ENCODE measurements around the gene GADD45GIP1.
"Not testable (repeated sequence)": the region's sequence is repeated elsewhere in the genome, so short reads cannot be mapped to it uniquely, and the experiment has no call there.

The GADD45GIP1 gene

GRCh38 chr19:12987190-12987589, 30.2 kb upstream of the GADD45GIP1 start:
- DNase-seq: no peak

GRCh38 chr19:12986726-12987125, 29.7 kb upstream of the GADD45GIP1 start:
- DNase-seq: no peak

GRCh38 chr19:12985049-12985776, 28.2 kb upstream of the GADD45GIP1 start:
- DNase-seq: no peak

DNA sequence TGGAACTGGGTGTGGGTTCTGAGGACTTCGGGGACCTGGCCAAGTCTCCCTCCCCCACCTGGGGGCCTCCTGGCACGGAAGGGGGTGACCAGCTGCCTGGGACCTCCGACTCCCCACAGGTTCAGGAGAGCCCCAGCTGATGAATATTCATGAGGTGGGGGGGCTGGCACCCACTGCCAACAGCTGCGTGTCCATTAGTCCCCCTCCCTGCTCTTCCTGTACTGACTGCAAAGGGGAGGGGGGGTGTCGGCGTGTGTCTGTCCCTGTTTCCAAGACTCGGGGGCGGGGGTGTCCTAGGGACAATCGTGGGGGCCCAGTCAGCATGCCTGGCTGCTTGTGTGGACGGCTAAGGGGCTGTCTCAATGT, 27.6 kb upstream of the GADD45GIP1 start:
- no peak for DNase-seq

- no peak for DNase-seq
These were observed 27.2 kb upstream of the GADD45GIP1 start for GRCh38 chr19:12984143-12984627.

GRCh38 chr19:12983542-12984142, 26.6 kb upstream of the GADD45GIP1 start:
- peak; percentile 87 for DNase-seq

GRCh38 chr19:12983091-12983490, 26.1 kb upstream of the GADD45GIP1 start:
- no peak for DNase-seq

GRCh38 chr19:12982648-12983047, 25.6 kb upstream of the GADD45GIP1 start:
- DNase-seq: no peak

DNA sequence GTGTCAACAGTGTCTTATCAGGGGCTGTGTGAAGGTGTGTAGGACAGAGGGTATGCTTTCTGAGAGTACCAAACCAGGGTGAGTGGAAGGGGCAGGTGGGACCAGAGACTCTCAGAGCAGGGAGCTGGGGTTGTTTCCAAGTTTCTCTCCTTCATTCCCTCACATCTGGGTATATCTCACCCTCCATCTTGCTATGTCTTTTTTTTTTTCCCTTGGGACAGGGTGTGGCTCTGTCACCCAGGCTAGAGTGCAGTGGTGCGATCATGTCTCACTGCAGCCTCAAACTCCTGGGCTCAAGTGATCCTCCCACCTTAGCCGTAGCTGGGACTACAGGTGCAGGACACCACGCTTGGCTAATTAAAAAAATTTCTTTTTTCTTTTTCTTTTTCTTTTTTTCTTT, 23.0 kb upstream of the GADD45GIP1 start:
- no peak for DNase-seq

DNA sequence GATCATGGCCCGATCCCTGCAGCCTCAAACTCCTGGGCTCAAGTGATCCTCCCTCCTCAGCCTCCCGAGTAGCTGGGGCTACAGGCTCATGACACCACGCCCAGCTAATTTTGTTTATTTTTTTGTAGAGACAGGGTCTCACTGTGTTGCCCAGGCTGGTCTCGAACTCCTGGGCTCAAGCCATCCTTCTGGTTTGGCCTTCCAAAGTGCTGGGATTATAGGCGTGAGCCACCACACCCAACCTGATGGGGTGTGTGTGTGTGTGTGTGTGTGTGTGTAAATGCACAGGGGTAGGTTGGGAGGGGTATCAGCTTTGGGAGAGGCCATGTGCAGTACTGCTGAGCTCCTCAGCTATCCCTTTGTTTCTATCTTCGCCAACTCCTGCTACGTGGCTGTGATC, 19.1 kb upstream of the GADD45GIP1 start:
- not testable (repeated sequence) for DNase-seq

GRCh38 chr19:12975221-12975741, 18.3 kb upstream of the GADD45GIP1 start:
- no peak for DNase-seq

DNA sequence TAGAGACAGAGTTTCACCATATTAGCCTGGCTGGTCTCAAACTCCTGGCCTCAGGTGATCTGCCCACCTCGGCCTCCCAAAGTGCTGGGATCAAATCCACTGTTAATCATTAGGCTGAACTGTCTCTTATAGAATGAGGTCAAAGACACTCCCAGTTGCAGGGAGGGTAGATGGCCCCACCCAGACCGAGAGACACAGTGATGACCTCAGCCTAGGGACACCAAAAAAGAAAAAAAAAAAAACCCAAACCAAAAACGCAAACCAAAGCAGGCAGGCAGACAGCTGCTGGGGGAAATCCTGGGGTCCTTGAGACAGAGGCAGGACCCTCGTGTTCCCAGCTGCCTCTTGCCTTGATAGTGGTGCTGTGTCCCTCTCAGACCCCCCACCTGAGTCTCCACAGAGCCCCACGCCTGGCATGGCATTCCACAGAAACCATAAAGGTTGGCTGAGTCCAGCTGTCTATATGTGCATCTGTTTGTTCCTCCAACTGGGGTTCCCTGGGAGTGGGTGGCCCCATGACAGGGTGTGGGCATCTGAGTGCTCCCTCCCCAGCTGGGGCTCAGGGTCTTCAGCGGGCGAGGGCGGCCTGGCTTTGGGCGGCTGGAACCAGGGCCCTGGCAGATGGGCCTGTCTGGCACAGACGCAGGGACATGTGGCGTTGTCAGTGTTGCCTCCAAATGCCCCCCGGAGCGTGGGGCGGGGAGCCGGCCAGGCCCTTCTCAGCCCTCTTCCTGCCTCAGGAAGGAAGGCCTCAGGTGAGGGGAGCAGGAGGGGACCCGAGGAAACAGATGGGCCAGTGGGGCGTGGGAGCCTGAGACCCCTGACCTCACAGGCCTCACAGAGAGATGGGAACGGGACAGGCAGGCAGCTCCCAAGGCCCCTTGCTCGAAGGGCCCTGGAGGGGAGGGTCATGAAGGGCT, 17.5 kb upstream of the GADD45GIP1 start:
- no peak for DNase-seq

DNA sequence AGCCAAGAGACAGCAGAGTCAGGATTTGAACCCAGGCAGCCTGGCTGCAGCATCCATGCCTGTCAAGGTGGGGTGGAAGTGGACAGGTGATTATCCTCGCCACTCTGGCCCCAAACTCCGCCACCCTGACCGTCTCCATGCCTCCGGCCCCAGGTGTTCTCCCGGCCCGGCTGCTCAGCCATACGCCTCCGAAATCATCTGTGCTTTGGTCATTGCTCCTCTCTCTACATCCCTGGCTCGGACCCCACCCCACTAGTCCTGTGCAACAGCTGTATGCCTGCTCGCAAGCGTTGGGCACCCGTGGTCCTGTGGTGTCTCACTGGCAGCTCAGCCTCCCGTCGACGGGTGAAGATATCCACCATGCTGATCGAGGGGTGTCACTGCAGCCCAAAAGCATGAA, 16.2 kb upstream of the GADD45GIP1 start:
- no peak for DNase-seq

- no peak for DNase-seq
These were observed 13.2 kb upstream of the GADD45GIP1 start for GRCh38 chr19:12970070-12970820.

- no peak for DNase-seq
These were observed 12.4 kb upstream of the GADD45GIP1 start, which contains the start of gene DAND5 for GRCh38 chr19:12969292-12969988. Gene DAND5 (plus strand): TSS chr19:12969576. CDS start chr19:12969661, 85 bp downstream.

DNA sequence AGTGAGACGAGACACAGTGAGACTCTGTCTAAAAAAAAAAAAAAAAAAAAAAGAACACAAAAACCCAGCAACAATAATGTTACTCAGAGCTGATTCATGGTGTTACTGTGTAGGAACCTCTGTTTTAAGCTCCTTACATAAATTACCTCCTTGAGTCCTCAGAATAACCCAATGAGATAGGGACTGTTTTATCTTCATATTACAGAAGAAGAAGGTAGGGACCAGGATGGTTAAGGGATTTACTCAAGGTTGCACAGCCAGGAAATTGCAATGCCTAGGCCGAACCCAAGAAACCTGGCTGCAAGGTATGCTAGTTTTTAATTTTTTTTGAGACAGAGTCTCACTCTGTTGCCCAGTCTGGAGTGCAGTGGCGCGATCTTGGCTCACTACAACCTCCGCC, 10.9 kb upstream of the GADD45GIP1 start:
- DNase-seq: no peak

DNA sequence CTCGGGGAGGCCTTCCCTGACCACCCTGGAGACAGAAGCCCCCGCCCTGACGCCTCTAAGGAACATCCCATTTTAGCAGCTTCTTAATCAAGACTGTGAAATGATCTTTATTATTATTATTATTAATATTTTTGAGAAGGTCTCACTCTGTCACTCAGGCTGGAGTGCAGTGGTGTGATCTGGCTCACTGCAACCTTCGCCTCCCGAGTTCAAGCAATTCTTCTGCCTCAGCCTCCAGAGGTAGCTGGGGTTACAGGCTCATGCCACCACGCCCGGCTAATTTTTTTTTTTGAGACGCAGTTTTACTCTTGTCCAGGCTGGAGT, 8.8 kb upstream of the GADD45GIP1 start:
- DNase-seq: no peak

- DNase-seq: peak; percentile 93
These were observed 8.2 kb upstream of the GADD45GIP1 start for GRCh38 chr19:12965017-12965811.

GRCh38 chr19:12959481-12959880, 2.5 kb upstream of the GADD45GIP1 start:
- no peak for DNase-seq

GRCh38 chr19:12957389-12957952, 448 bp upstream of the GADD45GIP1 start:
- not testable (repeated sequence) for DNase-seq

DNA sequence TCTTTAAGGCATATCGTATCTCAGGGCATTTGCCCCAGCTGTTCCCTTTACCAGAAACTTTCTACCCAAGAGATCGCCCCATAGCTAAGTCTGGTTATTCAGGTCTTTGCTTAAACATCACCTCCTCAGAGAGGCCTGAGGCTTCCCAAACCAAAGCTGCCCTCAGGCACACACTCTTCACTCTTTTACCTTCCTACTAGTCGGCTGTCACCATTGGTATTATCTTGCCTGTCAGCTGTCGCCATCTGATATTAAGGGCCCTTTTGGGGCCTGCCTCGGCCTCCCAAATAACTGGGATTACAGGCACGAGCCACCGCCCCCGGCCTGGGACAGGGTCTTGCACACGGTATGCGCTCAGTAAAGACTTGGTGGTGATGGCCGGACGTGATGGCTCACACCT, 1.0 kb downstream of the GADD45GIP1 start:
- DNase-seq: no peak

Measured in activated CD4-positive, CD25-positive, alpha-beta regulatory T cell treated with anti-CD3 and anti-CD28 coated beads, Interleukin-2, amount 50 U/mL, for 72 hours (primary cell).